K562 (cell line): ENCODE results near the gene TMEM143. TPM values are rescaled to one million over a fixed set of nuclear protein-coding genes. Genes with fewer than 3 reads are reported as not detected.

ENCODE experiments used
- ATAC-seq: fragments of 200-7000 bp; cut with Tn5 transposase; 3 replicates; pipeline ENCODE4 v1.9.1; 2020; ENCODE audit warnings: moderate library complexity
- BruUV-seq: library from RNA; stranded (reverse); fragments of 400-500 nt; replicated peaks from 2 replicates; lab custom pipeline; 2021; lab: Mats Ljungman, UMichigan
- CTCF ChIA-PET: fragments of 300-600 bp; formaldehyde crosslinking; extraction: SDS; loops from one replicate; lab custom pipeline; 2021; ENCODE audit warnings: low intra/inter-chr PET ratio; lab: Yijun Ruan, JAX
- POLR2A ChIA-PET: fragments of 300-600, 350-650 bp; sonication (Branson Sonifier 250); formaldehyde crosslinking; extraction: SDS; loops from one replicate; lab custom pipeline; 2021; ENCODE audit warnings: antibody characterized with exemption, inconsistent platforms; lab: Yijun Ruan, JAX
- DNase-seq, 4 experiments: peaks; one replicate each; pipeline versions ENCODE4 v3.0.0 to v3.0.0-alpha.2; 2011 to 2018; ENCODE audit warnings: low spot score in 3 of 4, mixed read lengths in 3 of 4; ENCODE audit errors: extremely low read depth in 1 of 4
- FAIRE-seq: peaks from 2 replicates; lab custom pipeline; 2011; peaks lifted over from hg19 to GRCh38; lab: Jason Lieb, UNC
- H2AFZ ChIP-seq: 2 replicates; pipeline ENCODE4 v1.6.0; 2011; ENCODE audit warnings: low read depth, low read length, control low read depth, inconsistent platforms
- H3K27ac ChIP-seq: fragments of 200-600 bp; 3 replicates; pipeline ENCODE4 v1.8.0; 2011; ENCODE audit warnings: low read depth, mild to moderate bottlenecking, control low read depth, inconsistent platforms, low read length, moderate library complexity, mixed read lengths; ENCODE audit errors: extremely low read depth
- H3K27me3 ChIP-seq, 2 experiments: fragments of 300-600 bp in 1 of 2; 2 replicates in 1 of 2; 3 replicates in 1 of 2; pipeline versions ENCODE4 v1.6.0 to v1.8.0; 2011; ENCODE audit warnings: inconsistent platforms in 2 of 2, low read length in 2 of 2, mild to moderate bottlenecking in 1 of 2, mixed read lengths in 1 of 2, moderate library complexity in 1 of 2; ENCODE audit not compliant: control insufficient read depth in 2 of 2, insufficient read depth in 2 of 2
- H3K36me3 ChIP-seq: fragments of 300-600 bp; 3 replicates; pipeline ENCODE4 v1.8.0; 2011; ENCODE audit warnings: mild to moderate bottlenecking, low read length, inconsistent platforms; ENCODE audit not compliant: control insufficient read depth, insufficient read depth
- H3K4me1 ChIP-seq, 2 experiments: fragments of 200-600 bp in 1 of 2; replicated peaks in 1 of 2; 2 replicates in 1 of 2; 3 replicates in 1 of 2; pipeline versions ENCODE4 v1.5.1 to v1.8.0; 2011; ENCODE audit warnings: inconsistent platforms in 2 of 2, low read length in 2 of 2, mild to moderate bottlenecking in 1 of 2, mixed read lengths in 1 of 2, moderate library complexity in 1 of 2; ENCODE audit not compliant: control insufficient read depth in 2 of 2, insufficient read depth in 2 of 2
- H3K4me2 ChIP-seq: 2 replicates; pipeline ENCODE4 v1.6.1; 2011; ENCODE audit warnings: low read length, control low read depth, inconsistent platforms, mixed read lengths; ENCODE audit not compliant: insufficient read depth
- H3K4me3 ChIP-seq: fragments of 200-600 bp; sonication (generic), shearing (Covaris generic); 2 replicates; pipeline ENCODE4 v1.5.1; 2016; ENCODE audit warnings: control low read depth, inconsistent platforms
- H3K79me2 ChIP-seq: fragments of 200-600 bp; 3 replicates; pipeline ENCODE4 v1.8.0; 2011; ENCODE audit warnings: low read length, inconsistent platforms; ENCODE audit not compliant: control insufficient read depth, insufficient read depth
- H3K9ac ChIP-seq, 2 experiments: 2 replicates each; pipeline versions ENCODE4 v1.6.0 to v1.6.1; 2011; ENCODE audit warnings: low read depth in 2 of 2, low read length in 2 of 2, control low read depth in 1 of 2, inconsistent platforms in 1 of 2, mild to moderate bottlenecking in 1 of 2, mixed read lengths in 1 of 2; ENCODE audit not compliant: insufficient read depth in 1 of 2
- H3K9me1 ChIP-seq: one replicate; pipeline ENCODE4 v1.6.0; 2011; ENCODE audit warnings: inconsistent platforms, mild to moderate bottlenecking, low read length, moderate library complexity; ENCODE audit not compliant: control insufficient read depth, insufficient read depth
- H3K9me3 ChIP-seq: replicated peaks from 2 replicates; pipeline ENCODE4 v1.5.1; 2011; ENCODE audit warnings: low read depth, low read length, inconsistent platforms; ENCODE audit not compliant: control insufficient read depth, insufficient read depth
- H4K20me1 ChIP-seq: replicated peaks from 2 replicates; pipeline ENCODE4 v1.6.1; 2011; ENCODE audit warnings: low read length, inconsistent platforms, mixed read lengths; ENCODE audit not compliant: control insufficient read depth, insufficient read depth
- CTCF ChIP-seq, 3 experiments: IDR thresholded peaks in 2 of 3; conservative IDR thresholded peaks in 1 of 3; 2 replicates each; pipeline ENCODE4 v1.5.1; 2011 to 2012; ENCODE audit warnings: low read length in 3 of 3, mild to moderate bottlenecking in 3 of 3, control low read depth in 2 of 3, improper control_type of control experiment in 1 of 3, inconsistent platforms in 1 of 3, low read depth in 1 of 3, mixed read lengths in 1 of 3, moderate library complexity in 1 of 3; ENCODE audit not compliant: insufficient read depth in 2 of 3
- MTA1 ChIP-seq: fragments of 450-650 bp; IDR thresholded peaks from 2 replicates; pipeline ENCODE4 v1.6.1; 2017; ENCODE audit warnings: borderline replicate concordance
- POLR2A ChIP-seq: fragments of 450-650 bp; conservative IDR thresholded peaks from 2 replicates; pipeline ENCODE4 v1.6.1; 2016
- WGBS: fragments of 100-300 bp; shearing (Covaris generic); methylation state at CpG from one replicate; pipeline ENCODE4 v1.1.6; 2016; ENCODE audit warnings: low coverage, mixed read lengths; ENCODE audit not compliant: insufficient coverage; ENCODE audit errors: missing lambda C conversion rate; 5-methylcytosine and 5-hydroxymethylcytosine counted together
- in situ Hi-C: fragments of 300-500 bp; cut with MboI; formaldehyde crosslinking; loops from 4 replicates; pipeline ENCODE4 v1.15.0; 2018; ENCODE audit warnings: inconsistent platforms, mixed read lengths
- intact Hi-C: fragments of 100-400 bp; cut with micrococcal nuclease; formaldehyde crosslinking; loops from 2 replicates; pipeline ENCODE4 v1.14.2; 2022
- polyA plus RNA-seq, 8 experiments: library from polyadenylated mRNA; depleted of rRNA in 4 of 8; stranded (reverse) in 5 of 8; unstranded in 3 of 8; fragments of >200 nt; fragmentation: Nextera tagmentation in 2 of 8; fragmentation: Illumina TruSeq in 1 of 8; extraction: Ambion mirVana in 2 of 8; extraction: Trizol in 1 of 8; gene quantifications; 2 replicates each; pipeline versions ENCODE4 v1.2.1 to v1.2.3, GENCODE V29; 2011 to 2014; ENCODE audit warnings: inconsistent platforms in 1 of 8, missing spikeins in 1 of 8
- total RNA-seq, 7 experiments: library from RNA; depleted of rRNA in 6 of 7; stranded (reverse); fragments of >200 nt in 6 of 7; fragmentation: Illumina TruSeq in 2 of 7; extraction: Trizol in 2 of 7; gene quantifications; 2 replicates each; pipeline versions ENCODE4 v1.2.1 to v1.2.3, GENCODE V29; 2011 to 2021; ENCODE audit warnings: low replicate concordance in 1 of 7

TMEM143 gene
- total and polyA plus RNA-seq, 9 of the 15 experiments (the other 6 are each of a cell fraction or from before 2014, with no cell fraction given) = 0.66 to 8.8 (median 4.3) TPM

GRCh38 chr19:48381178-48381950 lies 17.6 kb upstream of the TMEM143 start:
- Histone ChIP-seq H3K4me2 (no peak overlapping the region), H3K27ac (no peak overlapping the region), H3K4me1 (no peaks in the 10 kb centered on the region; a peak in 2 of 5 replicates), H3K36me3 (peaks cover 48% of the 10 kb centered on the region), H3K4me3 (no peak overlapping the region), H3K27me3 (no peaks in the 10 kb centered on the region), H2AFZ (no peak overlapping the region), H3K9me3 (no peaks in the 10 kb centered on the region), H3K79me2 (no peaks in the 10 kb centered on the region), H3K9me1 (peaks cover 2% of the 10 kb centered on the region), H3K9ac (no peak overlapping the region), H4K20me1 (no peaks in the 10 kb centered on the region)
- ChIA-PET POLR2A (interaction anchor here (0.5 to 1.9 kb wide), 5 partner anchors 10 to 89 kb away, joined by 3 to 12 read pairs (median 3); partner anchors contain the start of genes KDELR1, SYNGR4 and TMEM143), CTCF (no interaction called here)
- BruUV-seq = no TSS peak
- 89% methylated on average over 11 of the region's 11 CpGs for WGBS
- FAIRE-seq = no peak
- no peak for DNase-seq
- TF ChIP-seq MTA1 (no peak), CTCF (IDR thresholded peaks at IDR 0.05 in 2 of 3, conservative IDR thresholded peaks at IDR 0.05 in 1 of 3; ENCODE audit: insufficient read depth in 2 of 3, low read depth in 1 of 3, low read length in 3 of 3) (0 out of 6 replicates have a peak, but pooled peaks of 1 of the 3 experiments have one; percentile 14), POLR2A (0 out of 2 replicates have a peak, but pooled peaks have one; percentile 34)
- intact Hi-C loops = no loop called here
- ATAC-seq = no peak
- in situ Hi-C loops = no loop called here
